IMR-90 (cell line): Measurements from ENCODE around the gene LNX1. TPM values are rescaled to one million over a fixed set of nuclear protein-coding genes. Genes with fewer than 3 reads are reported as not detected.

Source experiments
- ATAC-seq: fragments of 200-7000 bp; cut with Tn5 transposase; 2 replicates; pipeline ENCODE4 v1.9.1; 2020; ENCODE audit warnings: low read depth, mild to moderate bottlenecking, moderate library complexity
- BruUV-seq: library from RNA; stranded (reverse); fragments of 400-500 nt; replicated peaks from 2 replicates; lab custom pipeline; 2021; lab: Mats Ljungman, UMichigan
- CTCF ChIA-PET: fragments of 300-600 bp; formaldehyde crosslinking; extraction: SDS; loops from one replicate; lab custom pipeline; 2021; ENCODE audit warnings: antibody characterized with exemption; lab: Yijun Ruan, JAX
- POLR2A ChIA-PET: fragments of 300-600 bp; sonication (Branson Sonifier 250); formaldehyde crosslinking; loops from one replicate; lab custom pipeline; 2022; ENCODE audit warnings: antibody characterized with exemption; ENCODE audit not compliant: unreplicated experiment; lab: Charles Lee
- DNase-seq: peaks from one replicate; pipeline ENCODE4 v3.0.0; 2013
- H2AFZ ChIP-seq: replicated peaks from 2 replicates; pipeline ENCODE3; 2013; ENCODE audit warnings: low read length, mild to moderate bottlenecking; ENCODE audit not compliant: poor library complexity
- H2AK5ac ChIP-seq: 2 replicates; pipeline ENCODE4 v1.6.1; 2013; ENCODE audit warnings: low read depth, low read length, inconsistent platforms
- H2AK9ac ChIP-seq: replicated peaks from 2 replicates; pipeline ENCODE3; 2013; ENCODE audit warnings: mild to moderate bottlenecking, low read depth, low read length, moderate library complexity; ENCODE audit not compliant: poor library complexity
- H2BK120ac ChIP-seq: 2 replicates; pipeline ENCODE4 v1.6.1; 2013; ENCODE audit warnings: low read depth, low read length, inconsistent platforms
- H2BK15ac ChIP-seq: 3 replicates; pipeline ENCODE4 v1.6.1; 2013; ENCODE audit warnings: low read depth, low read length, inconsistent platforms
- H2BK20ac ChIP-seq: 2 replicates; pipeline ENCODE4 v1.6.1; 2013; ENCODE audit warnings: low read depth, mild to moderate bottlenecking, inconsistent platforms, low read length, moderate library complexity
- H2BK5ac ChIP-seq: 2 replicates; pipeline ENCODE4 v1.6.1; 2013; ENCODE audit warnings: mild to moderate bottlenecking, low read depth, low read length, inconsistent platforms; ENCODE audit not compliant: poor library complexity, severe bottlenecking
- H3K14ac ChIP-seq: replicated peaks from 2 replicates; pipeline ENCODE4 v1.6.1; 2013; ENCODE audit warnings: low read depth, low read length, inconsistent platforms
- H3K18ac ChIP-seq: 2 replicates; pipeline ENCODE4 v1.6.1; 2013; ENCODE audit warnings: low read depth, low read length, control low read depth
- H3K23ac ChIP-seq: 2 replicates; pipeline ENCODE4 v1.6.1; 2013; ENCODE audit warnings: low read depth, low read length, inconsistent platforms
- H3K27ac ChIP-seq: 2 replicates; pipeline ENCODE4 v1.5.1; 2013; ENCODE audit warnings: mild to moderate bottlenecking, control low read depth, low read length; ENCODE audit not compliant: insufficient read depth
- H3K27me3 ChIP-seq: 2 replicates; pipeline ENCODE4 v1.6.1; 2013; ENCODE audit warnings: low read length; ENCODE audit not compliant: control insufficient read depth, insufficient read depth
- H3K36me3 ChIP-seq: 2 replicates; pipeline ENCODE4 v1.6.1; 2013; ENCODE audit warnings: low read length, mixed read lengths; ENCODE audit not compliant: control insufficient read depth, insufficient read depth
- H3K4ac ChIP-seq: 2 replicates; pipeline ENCODE4 v1.6.1; 2013; ENCODE audit warnings: low read depth, low read length, inconsistent platforms
- H3K4me1 ChIP-seq: 2 replicates; pipeline ENCODE4 v1.6.1; 2013; ENCODE audit warnings: low read length, mixed read lengths; ENCODE audit not compliant: control insufficient read depth, insufficient read depth
- H3K4me2 ChIP-seq: 2 replicates; pipeline ENCODE4 v1.6.1; 2013; ENCODE audit warnings: low read depth, mild to moderate bottlenecking, control low read depth, low read length, moderate library complexity
- H3K4me3 ChIP-seq: 2 replicates; pipeline ENCODE4 v1.5.1; 2013; ENCODE audit warnings: low read depth, mild to moderate bottlenecking, control low read depth, low read length, moderate library complexity; ENCODE audit not compliant: insufficient read depth
- H3K56ac ChIP-seq: 2 replicates; pipeline ENCODE4 v1.6.1; 2013; ENCODE audit warnings: low read length, inconsistent platforms; ENCODE audit not compliant: insufficient read depth; ENCODE audit errors: extremely low read depth
- H3K79me1 ChIP-seq, 2 experiments: 2 replicates each; pipeline ENCODE4 v1.6.1; 2013; ENCODE audit warnings: low read length in 2 of 2, inconsistent platforms in 1 of 2, low read depth in 1 of 2
- H3K9ac ChIP-seq: 2 replicates; pipeline ENCODE4 v1.6.1; 2013; ENCODE audit warnings: low read depth, low read length, control low read depth
- H3K9me1 ChIP-seq: 2 replicates; pipeline ENCODE4 v1.6.1; 2013; ENCODE audit warnings: low read length, inconsistent platforms; ENCODE audit not compliant: insufficient read depth
- H3K9me3 ChIP-seq: 2 replicates; pipeline ENCODE4 v1.6.1; 2013; ENCODE audit warnings: low read length; ENCODE audit not compliant: control insufficient read depth, insufficient read depth
- H4K20me1 ChIP-seq: 2 replicates; pipeline ENCODE4 v1.6.1; 2013; ENCODE audit warnings: low read length, inconsistent platforms; ENCODE audit not compliant: insufficient read depth
- H4K5ac ChIP-seq: 2 replicates; pipeline ENCODE4 v1.6.1; 2013; ENCODE audit warnings: mild to moderate bottlenecking, low read depth, low read length, control low read depth
- H4K8ac ChIP-seq, 2 experiments: 2 replicates each; pipeline ENCODE4 v1.6.1; 2013; ENCODE audit warnings: low read depth in 2 of 2, low read length in 2 of 2, control low read depth in 1 of 2, inconsistent platforms in 1 of 2
- H4K91ac ChIP-seq: 2 replicates; pipeline ENCODE4 v1.6.1; 2013; ENCODE audit warnings: low read depth, low read length, inconsistent platforms; ENCODE audit not compliant: insufficient read depth
- BHLHE40 ChIP-seq: fragments of 150-350 bp; IDR thresholded peaks from 2 replicates; pipeline ENCODE4 v1.6.1; 2016; ENCODE audit warnings: mild to moderate bottlenecking, low read depth, low read length
- CEBPB ChIP-seq: IDR thresholded peaks from 2 replicates; pipeline ENCODE4 v1.6.1; 2012; ENCODE audit warnings: low read depth, low read length, improper control_type of control experiment
- CHD1 ChIP-seq: IDR thresholded peaks from 2 replicates; pipeline ENCODE4 v1.6.1; 2012; ENCODE audit warnings: low read depth, low read length, improper control_type of control experiment
- CTCF ChIP-seq: conservative IDR thresholded peaks from 2 replicates; pipeline ENCODE4 v1.5.1; 2012; ENCODE audit warnings: mild to moderate bottlenecking, low read depth, low read length, improper control_type of control experiment
- FOS ChIP-seq: fragments of 150-350 bp; IDR thresholded peaks from 2 replicates; pipeline ENCODE4 v1.6.1; 2016; ENCODE audit warnings: low read depth, low read length
- MAFK ChIP-seq: IDR thresholded peaks from 2 replicates; pipeline ENCODE4 v1.6.1; 2012; ENCODE audit warnings: low read depth, low read length, improper control_type of control experiment
- MAZ ChIP-seq: IDR thresholded peaks from 2 replicates; pipeline ENCODE4 v1.6.1; 2012; ENCODE audit warnings: low read depth, mild to moderate bottlenecking, low read length, improper control_type of control experiment, moderate library complexity, borderline replicate concordance
- MXI1 ChIP-seq: IDR thresholded peaks from 2 replicates; pipeline ENCODE4 v1.6.1; 2012; ENCODE audit warnings: low read depth, mild to moderate bottlenecking, low read length, moderate library complexity, borderline replicate concordance
- NFE2L2 ChIP-seq: fragments of 150-350 bp; IDR thresholded peaks from 2 replicates; pipeline ENCODE4 v1.6.1; 2016; ENCODE audit warnings: low read depth, mild to moderate bottlenecking, low read length
- POLR2A ChIP-seq: IDR thresholded peaks from 2 replicates; pipeline ENCODE4 v1.6.1; 2012; ENCODE audit warnings: mild to moderate bottlenecking, low read depth, low read length
- RAD21 ChIP-seq: IDR thresholded peaks from 2 replicates; pipeline ENCODE4 v1.6.1; 2012; ENCODE audit warnings: low read length, improper control_type of control experiment
- RCOR1 ChIP-seq: IDR thresholded peaks from 2 replicates; pipeline ENCODE4 v1.6.1; 2012; ENCODE audit warnings: mild to moderate bottlenecking, low read length, improper control_type of control experiment; ENCODE audit not compliant: insufficient replicate concordance
- RFX5 ChIP-seq: IDR thresholded peaks from 2 replicates; pipeline ENCODE4 v1.8.0; 2012; ENCODE audit warnings: low read depth, mild to moderate bottlenecking, low read length, moderate library complexity
- SMC3 ChIP-seq: fragments of 150-350 bp; IDR thresholded peaks from 2 replicates; pipeline ENCODE4 v1.6.1; 2016; ENCODE audit warnings: low read depth, mild to moderate bottlenecking, antibody characterized with exemption, low read length, moderate library complexity
- USF2 ChIP-seq: fragments of 150-350 bp; IDR thresholded peaks from 2 replicates; pipeline ENCODE4 v1.6.1; 2017; ENCODE audit warnings: mild to moderate bottlenecking, antibody characterized with exemption, low read length, low read depth
- WGBS, 2 experiments: methylation state at CpG; one replicate each; pipeline versions ENCODE4 v1.1.5 to v1.1.7; 2013; ENCODE audit warnings: missing lambda C conversion rate in 2 of 2; ENCODE audit not compliant: insufficient read length in 1 of 2; ENCODE audit errors: extremely low coverage in 2 of 2; 5-methylcytosine and 5-hydroxymethylcytosine counted together
- dilution Hi-C: fragments of 300-500 bp; cut with HindIII; formaldehyde crosslinking; loops from one replicate; pipeline ENCODE4 v1.14.3; 2018; ENCODE audit warnings: low sequenced_read_pairs; ENCODE audit not compliant: unreplicated experiment
- in situ Hi-C: fragments of 300-500 bp; cut with MboI; formaldehyde crosslinking; loops from 3 replicates; pipeline ENCODE4 v1.14.3; 2019; ENCODE audit warnings: low sequenced_read_pairs, inconsistent platforms, mixed read lengths
- intact Hi-C: fragments of 100-400 bp; cut with micrococcal nuclease; formaldehyde crosslinking; loops from 2 replicates; pipeline ENCODE4 v1.10.0; 2022
- polyA plus RNA-seq, 3 experiments: library from polyadenylated mRNA; depleted of rRNA; stranded (reverse); fragments of >200 nt; gene quantifications; 2 replicates each; pipeline ENCODE4 v1.2.3, GENCODE V29; 2012; ENCODE audit warnings: low replicate concordance in 1 of 3
- total RNA-seq: library from RNA; depleted of rRNA; stranded (reverse); fragments of >200 nt; gene quantifications from 2 replicates; pipeline ENCODE4 v1.2.3, GENCODE V29; 2012
- TF ChIP-seq, protein P1 (sequence below): fragments of 150-350 bp; IDR thresholded peaks from 2 replicates; pipeline ENCODE4 v1.6.1; 2016; ENCODE audit warnings: low read depth, mild to moderate bottlenecking, low read length, moderate library complexity, borderline replicate concordance

LNX1 gene
- total and polyA plus RNA-seq, 2 of the 4 experiments (the other 2 are of a cell fraction), result 0.15 to 0.36 TPM

- H2BK20ac ChIP-seq, result no peak overlapping the region
- dilution Hi-C loops, result no loop called here
- H3K27ac ChIP-seq, result no peak overlapping the region
- peaks cover 15% of the 10 kb centered on the region for H3K36me3 ChIP-seq
- H3K18ac ChIP-seq, result no peak overlapping the region
- H3K4me3 ChIP-seq, result no peak overlapping the region
- no peak overlapping the region for H2BK5ac ChIP-seq
- POLR2A ChIA-PET, result no interaction called here
- H3K56ac ChIP-seq, result no peak overlapping the region
- ATAC-seq (no peak), DNase-seq (peak; percentile 12)
- no peak overlapping the region for H3K9ac ChIP-seq
- no peak overlapping the region for H4K91ac ChIP-seq
- no peak overlapping the region for H3K14ac ChIP-seq
- WGBS, 2 experiments, result no CpG with 5 or more reads among the region's 3 CpGs
- H3K27me3 ChIP-seq, result no peaks in the 10 kb centered on the region
- no peaks in the 10 kb centered on the region for H3K9me3 ChIP-seq
- no peak overlapping the region for H3K23ac ChIP-seq
- peaks cover 16 to 33% of the 10 kb centered on the region in 2 experiments for H3K79me1 ChIP-seq
- intact Hi-C loops, result loop anchor here (10.0 kb wide), 1 partner anchor 256 kb away; no protein-coding TSS in a partner anchor
- no peak overlapping the region for H2BK120ac ChIP-seq
- H2AK5ac ChIP-seq, result 0 out of 2 replicates have a peak overlapping the region, but pooled peaks have one; percentile 33
- in situ Hi-C loops, result no loop called here
- no peak overlapping the region for H2AFZ ChIP-seq
- H4K8ac ChIP-seq, result no peak overlapping the region
- H3K4ac ChIP-seq, result no peak overlapping the region
- no peaks in the 10 kb centered on the region for H3K4me1 ChIP-seq
- CTCF ChIA-PET, result interaction anchor here (0.6 kb wide), 2 partner anchors 12 kb away, joined by 3 to 4 read pairs; no protein-coding TSS in a partner anchor
- no peak overlapping the region for H2BK15ac ChIP-seq
- H4K5ac ChIP-seq, result no peak overlapping the region
- no peak overlapping the region for H2AK9ac ChIP-seq
- TF ChIP-seq, protein P1, sequence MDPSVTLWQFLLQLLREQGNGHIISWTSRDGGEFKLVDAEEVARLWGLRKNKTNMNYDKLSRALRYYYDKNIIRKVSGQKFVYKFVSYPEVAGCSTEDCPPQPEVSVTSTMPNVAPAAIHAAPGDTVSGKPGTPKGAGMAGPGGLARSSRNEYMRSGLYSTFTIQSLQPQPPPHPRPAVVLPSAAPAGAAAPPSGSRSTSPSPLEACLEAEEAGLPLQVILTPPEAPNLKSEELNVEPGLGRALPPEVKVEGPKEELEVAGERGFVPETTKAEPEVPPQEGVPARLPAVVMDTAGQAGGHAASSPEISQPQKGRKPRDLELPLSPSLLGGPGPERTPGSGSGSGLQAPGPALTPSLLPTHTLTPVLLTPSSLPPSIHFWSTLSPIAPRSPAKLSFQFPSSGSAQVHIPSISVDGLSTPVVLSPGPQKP, result no peak
- TF ChIP-seq RFX5 (no peak), CHD1 (no peak), FOS (no peak), SMC3 (no peak), USF2 (no peak), BHLHE40 (no peak), MAFK (no peak), MXI1 (no peak), MAZ (no peak), POLR2A (no peak), RAD21 (no peak), NFE2L2 (no peak), RCOR1 (no peak), CTCF (no peak), CEBPB (no peak)
- no peaks in the 10 kb centered on the region; the same call in 1 of the 2 replicates for H4K20me1 ChIP-seq
- H3K4me2 ChIP-seq, result no peak overlapping the region
- no TSS peak for BruUV-seq
- peaks cover 5% of the 10 kb centered on the region for H3K9me1 ChIP-seq
These were observed 140.5 kb downstream of the LNX1 start for GRCh38 chr4:53450773-53451172.
